Measurements from ENCODE around the gene ZMAT5. TPM values are rescaled to one million over a fixed set of nuclear protein-coding genes. Genes with fewer than 3 reads are reported as not detected.
A peak's percentile ranks its signal among the peaks of the same experiment; 100 is the strongest.

The ZMAT5 gene
- total and polyA plus RNA-seq, 9 of the 15 experiments (the other 6 are each of a cell fraction or from before 2014, with no cell fraction given) = 2.0 to 25.2 (median 11.9) TPM

GRCh38 chr22:29780748-29781676, 14.2 kb upstream of the ZMAT5 start (continued):
- TF ChIP-seq NFIC (IDR thresholded peaks at IDR 0.05) (peak; percentile 87), PML (IDR thresholded peaks at IDR 0.05; ENCODE audit: low read length) (peak; percentile 87), PHF20 (IDR thresholded peaks at IDR 0.05; ENCODE audit: partially characterized antibody) (no peak), SNRNP70 (optimal IDR thresholded peaks at IDR 0.05; ENCODE audit: low read depth, low read length) (no peak), ZBTB43 (CRISPR knock-in tag; IDR thresholded peaks at IDR 0.05) (no peak), ZNF24 (IDR thresholded peaks at IDR 0.05) (no peak), TFAM (CRISPR knock-in tag; conservative IDR thresholded peaks at IDR 0.05) (no peak), ARID2 (IDR thresholded peaks at IDR 0.05) (no peak), PHTF2 (CRISPR knock-in tag; IDR thresholded peaks at IDR 0.05) (no peak), TARDBP (IDR thresholded peaks at IDR 0.05) (peak; percentile 75; the same call in 1 of the 2 replicates), MEF2D (tag; conservative IDR thresholded peaks at IDR 0.05; ENCODE audit: low read depth) (peak; percentile 99), YY1 (IDR thresholded peaks at IDR 0.05; ENCODE audit: borderline replicate concordance in 1 of 3, control insufficient read depth in 1 of 3, extremely low read depth in 1 of 3, insufficient read depth in 3 of 3, insufficient read length in 1 of 3, insufficient replicate concordance in 2 of 3, low read depth in 1 of 3, low read length in 2 of 3) (no peak), NCOR1 (IDR thresholded peaks at IDR 0.05) (peak; percentile 94), ZBTB2 (IDR thresholded peaks at IDR 0.05) (peak; percentile 82; the same call in 1 of the 2 replicates), HDGF (IDR thresholded peaks at IDR 0.05) (no peak), HDAC1 (IDR thresholded peaks at IDR 0.05) (peak in 1 of 2 experiments; percentile 95; a peak in 2 of 4 replicates), ZFX (CRISPR knock-in tag; IDR thresholded peaks at IDR 0.05) (peak; percentile 81), HDAC3 (IDR thresholded peaks at IDR 0.05; ENCODE audit: borderline replicate concordance, partially characterized antibody) (peak; percentile 83), RB1 (IDR thresholded peaks at IDR 0.05; ENCODE audit: low read depth) (peak; percentile 37; the same call in 1 of the 2 replicates), BRD9 (IDR thresholded peaks at IDR 0.05; ENCODE audit: low read depth, partially characterized antibody) (peak; percentile 67)
- TF ChIP-seq, protein P1, sequence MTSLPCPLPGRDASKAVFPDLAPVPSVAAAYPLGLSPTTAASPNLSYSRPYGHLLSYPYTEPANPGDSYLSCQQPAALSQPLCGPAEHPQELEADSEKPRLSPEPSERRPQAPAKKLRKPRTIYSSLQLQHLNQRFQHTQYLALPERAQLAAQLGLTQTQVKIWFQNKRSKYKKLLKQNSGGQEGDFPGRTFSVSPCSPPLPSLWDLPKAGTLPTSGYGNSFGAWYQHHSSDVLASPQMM (CRISPR knock-in tag; IDR thresholded peaks at IDR 0.05) = no peak
- TF ChIP-seq, protein P2, sequence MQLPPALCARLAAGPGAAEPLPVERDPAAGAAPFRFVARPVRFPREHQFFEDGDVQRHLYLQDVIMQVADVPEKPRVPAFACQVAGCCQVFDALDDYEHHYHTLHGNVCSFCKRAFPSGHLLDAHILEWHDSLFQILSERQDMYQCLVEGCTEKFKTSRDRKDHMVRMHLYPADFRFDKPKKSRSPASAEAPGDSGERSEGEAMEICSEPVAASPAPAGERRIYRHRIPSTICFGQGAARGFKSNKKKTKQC (CRISPR knock-in tag; IDR thresholded peaks at IDR 0.05) = no peak
